ENCODE measurements around the gene GFRA1. TPM values are rescaled to one million over a fixed set of nuclear protein-coding genes. Genes with fewer than 3 reads are reported as not detected.

Gene GFRA1
- polyA plus RNA-seq, 1 donor (not counting 4 experiments of a cell fraction or from before 2014, with no cell fraction given), result not detected

- TF ChIP-seq CTCF (optimal IDR thresholded peaks at IDR 0.05 in 1 of 3, IDR thresholded peaks at IDR 0.05 in 1 of 3, conservative IDR thresholded peaks at IDR 0.05 in 1 of 3; ENCODE audit: extremely low read depth in 1 of 3, insufficient read depth in 2 of 3, low read length in 3 of 3) (no peak), EZH2 (IDR thresholded peaks at IDR 0.05; ENCODE audit: low read length) (no peak)
- FAIRE-seq, result no peak
- no peaks in the 10 kb centered on the region for H4K20me1 ChIP-seq (ENCODE audit: control insufficient read depth, extremely low read depth, insufficient read depth, low read length)
- no peak overlapping the region for H2AFZ ChIP-seq (ENCODE audit: control insufficient read depth, low read length)
- DNase-seq (ENCODE audit: low read depth, low spot score), result no peak
- no peaks in the 10 kb centered on the region for H3K27me3 ChIP-seq (ENCODE audit: control insufficient read depth, extremely low read depth, insufficient read depth, low read length)
- H3K27ac ChIP-seq (ENCODE audit: control insufficient read depth, insufficient read depth, low read length), result no peak overlapping the region
- H3K4me1 ChIP-seq (ENCODE audit: control insufficient read depth, extremely low read depth, insufficient read depth, low read length), result no peaks in the 10 kb centered on the region
- H3K9me1 ChIP-seq (ENCODE audit: control insufficient read depth, extremely low read depth, insufficient read depth, low read length), result no peaks in the 10 kb centered on the region
- H3K9me3 ChIP-seq (ENCODE audit: control insufficient read depth, low read depth, low read length), result no peaks in the 10 kb centered on the region
- H3K4me2 ChIP-seq (ENCODE audit: control insufficient read depth, extremely low read depth, insufficient read depth, low read depth, low read length), result no peak overlapping the region
- dilution Hi-C loops (cut with MboI; ENCODE audit: extremely low pct_ligation_motif_present, low sequenced_read_pairs), result no loop called here
- H3K79me2 ChIP-seq (ENCODE audit: control insufficient read depth, insufficient read depth, low read length), result no peaks in the 10 kb centered on the region
- H3K4me3 ChIP-seq (ENCODE audit: control insufficient read depth in 2 of 3, extremely low read depth in 1 of 3, insufficient read depth in 2 of 3, low read depth in 1 of 3, low read length in 3 of 3), result no peak overlapping the region
- no peaks in the 10 kb centered on the region for H3K36me3 ChIP-seq (ENCODE audit: control insufficient read depth in 2 of 2, extremely low read depth in 1 of 2, insufficient read depth in 2 of 2, low read length in 2 of 2)
- H3K9ac ChIP-seq (ENCODE audit: control insufficient read depth, extremely low read depth, insufficient read depth, low read length), result no peak overlapping the region
These were observed 13.7 kb upstream of the GFRA1 start for GRCh38 chr10:116286626-116287200.

GRCh38 chr10:116281775-116282174 lies 8.8 kb upstream of the GFRA1 start:
- Histone ChIP-seq H3K9ac (ENCODE audit: control insufficient read depth, extremely low read depth, insufficient read depth, low read length) (no peak overlapping the region), H3K27me3 (ENCODE audit: control insufficient read depth, extremely low read depth, insufficient read depth, low read length) (peaks cover 5% of the 10 kb centered on the region), H3K9me1 (ENCODE audit: control insufficient read depth, extremely low read depth, insufficient read depth, low read length) (no peaks in the 10 kb centered on the region), H4K20me1 (ENCODE audit: control insufficient read depth, extremely low read depth, insufficient read depth, low read length) (no peaks in the 10 kb centered on the region), H2AFZ (ENCODE audit: control insufficient read depth, low read length) (no peak overlapping the region), H3K9me3 (ENCODE audit: control insufficient read depth, low read depth, low read length) (no peaks in the 10 kb centered on the region), H3K4me3 (ENCODE audit: control insufficient read depth in 2 of 3, extremely low read depth in 1 of 3, insufficient read depth in 2 of 3, low read depth in 1 of 3, low read length in 3 of 3) (no peak overlapping the region), H3K4me1 (ENCODE audit: control insufficient read depth, extremely low read depth, insufficient read depth, low read length) (no peaks in the 10 kb centered on the region), H3K36me3 (ENCODE audit: control insufficient read depth in 2 of 2, extremely low read depth in 1 of 2, insufficient read depth in 2 of 2, low read length in 2 of 2) (no peaks in the 10 kb centered on the region), H3K79me2 (ENCODE audit: control insufficient read depth, insufficient read depth, low read length) (no peaks in the 10 kb centered on the region), H3K27ac (ENCODE audit: control insufficient read depth, insufficient read depth, low read length) (no peak overlapping the region), H3K4me2 (ENCODE audit: control insufficient read depth, extremely low read depth, insufficient read depth, low read depth, low read length) (no peak overlapping the region)
- FAIRE-seq, result no peak
- TF ChIP-seq CTCF (optimal IDR thresholded peaks at IDR 0.05 in 1 of 3, IDR thresholded peaks at IDR 0.05 in 1 of 3, conservative IDR thresholded peaks at IDR 0.05 in 1 of 3; ENCODE audit: extremely low read depth in 1 of 3, insufficient read depth in 2 of 3, low read length in 3 of 3) (no peak), EZH2 (IDR thresholded peaks at IDR 0.05; ENCODE audit: low read length) (no peak)
- no peak for DNase-seq (ENCODE audit: low read depth, low spot score)
- dilution Hi-C loops (cut with MboI; ENCODE audit: extremely low pct_ligation_motif_present, low sequenced_read_pairs), result no loop called here
